A549 (cell line): ENCODE measurements around the gene TUBGCP5. TPM values are rescaled to one million over a fixed set of nuclear protein-coding genes. Genes with fewer than 3 reads are reported as not detected.

Experiments used
- ATAC-seq, 2 experiments: fragments of 200-7000 bp in 1 of 2; fragments of >200 bp in 1 of 2; cut with Nextera tagmentation in 1 of 2; cut with Tn5 transposase in 1 of 2; 3 replicates each; pipeline versions ENCODE4 v1.8.0 to v1.9.1; 2018 to 2020; ENCODE audit warnings: mild to moderate bottlenecking in 1 of 2, moderate library complexity in 1 of 2
- CTCF ChIA-PET: fragments of 300-600 bp; sonication (Branson Sonifier 250); formaldehyde crosslinking; extraction: SDS; loops from one replicate; lab custom pipeline; 2021; ENCODE audit warnings: antibody characterized with exemption, inconsistent platforms; lab: Yijun Ruan, JAX
- POLR2A ChIA-PET: fragments of 350-600 bp; formaldehyde crosslinking; extraction: SDS; loops from one replicate; lab custom pipeline; 2021; ENCODE audit warnings: antibody characterized with exemption, inconsistent platforms; lab: Yijun Ruan, JAX
- DNase-seq, 2 experiments: peaks; one replicate each; pipeline versions ENCODE4 v3.0.0 to v3.0.0-alpha.2; 2011 to 2016; ENCODE audit warnings: low read depth in 1 of 2, low spot score in 1 of 2
- FAIRE-seq: peaks from 2 replicates; lab custom pipeline; 2011; peaks lifted over from hg19 to GRCh38; lab: Jason Lieb, UNC
- H3K27ac ChIP-seq, 2 experiments: fragments of >200 bp; sonication (Bioruptor Twin); formaldehyde crosslinking; 3 replicates each; pipeline ENCODE4 v1.5.1; 2016 to 2017
- H3K4me1 ChIP-seq: fragments of >200 bp; sonication (Bioruptor Twin); formaldehyde crosslinking; 3 replicates; pipeline ENCODE4 v1.6.1; 2016
- H3K4me2 ChIP-seq: fragments of >200 bp; sonication (Bioruptor Twin); formaldehyde crosslinking; 3 replicates; pipeline ENCODE4 v1.6.1; 2016
- H3K4me3 ChIP-seq: fragments of >200 bp; sonication (Bioruptor Twin); formaldehyde crosslinking; 3 replicates; pipeline ENCODE4 v1.5.1; 2016
- H3K9me3 ChIP-seq: fragments of >200 bp; sonication (Bioruptor Twin); formaldehyde crosslinking; 3 replicates; pipeline ENCODE4 v1.6.1; 2016
- BHLHE40 ChIP-seq: IDR thresholded peaks from 2 replicates; pipeline ENCODE4 v1.6.1; 2012; ENCODE audit warnings: low read depth, low read length, inconsistent platforms
- CBX2 ChIP-seq: fragments of 200-600 bp; sonication (generic); IDR thresholded peaks from 2 replicates; pipeline ENCODE4 v1.6.1; 2016; ENCODE audit warnings: low read depth, mild to moderate bottlenecking, borderline replicate concordance
- CHD4 ChIP-seq: fragments of 200-600 bp; sonication (generic); IDR thresholded peaks from 2 replicates; pipeline ENCODE4 v1.6.1; 2016; ENCODE audit warnings: antibody characterized with exemption, mild to moderate bottlenecking, borderline replicate concordance
- EHMT2 ChIP-seq: fragments of 200-600 bp; sonication (generic); IDR thresholded peaks from 2 replicates; pipeline ENCODE4 v1.6.1; 2016; ENCODE audit warnings: antibody characterized with exemption, low read depth, mild to moderate bottlenecking, moderate library complexity
- EP300 ChIP-seq, 2 experiments: fragments of >200 bp; sonication (Bioruptor Twin); formaldehyde crosslinking; IDR thresholded peaks; 2 replicates in 1 of 2; 3 replicates in 1 of 2; pipeline ENCODE4 v1.6.1; 2016 to 2017
- ESRRA ChIP-seq: fragments of 150-350 bp; IDR thresholded peaks from 2 replicates; pipeline ENCODE4 v1.6.1; 2014; ENCODE audit warnings: mild to moderate bottlenecking, low read length, borderline replicate concordance
- FOXS1 ChIP-seq: fragments of 250-450 bp; sonication (Bioruptor Pico); IDR thresholded peaks from 2 replicates; pipeline ENCODE4 v1.5.0; 2020; ENCODE audit warnings: mild to moderate bottlenecking, moderate library complexity
- JUN ChIP-seq, 2 experiments: fragments of >200 bp; sonication (Bioruptor Twin); formaldehyde crosslinking; IDR thresholded peaks; 2 replicates in 1 of 2; 3 replicates in 1 of 2; pipeline ENCODE4 v1.6.1; 2016 to 2017
- KDM5A ChIP-seq: fragments of 200-600 bp; sonication (generic); IDR thresholded peaks from 2 replicates; pipeline ENCODE4 v1.6.1; 2016; ENCODE audit warnings: antibody characterized with exemption, mild to moderate bottlenecking
- MAFK ChIP-seq: fragments of 450-650 bp; IDR thresholded peaks from 2 replicates; pipeline ENCODE4 v1.6.1; 2014; ENCODE audit not compliant: partially characterized antibody
- MAZ ChIP-seq: fragments of 150-350 bp; IDR thresholded peaks from 2 replicates; pipeline ENCODE4 v1.6.1; 2014; ENCODE audit warnings: antibody characterized with exemption, low read depth, low read length, borderline replicate concordance
- NPAS2 ChIP-seq: fragments of 250-450 bp; sonication (Bioruptor Pico); IDR thresholded peaks from 2 replicates; pipeline ENCODE4 v1.8.0; 2022; ENCODE audit warnings: mild to moderate bottlenecking, moderate library complexity, borderline replicate concordance
- POLR2A ChIP-seq: IDR thresholded peaks from 2 replicates; pipeline ENCODE4 v1.6.1; 2012; ENCODE audit warnings: mild to moderate bottlenecking, low read length
- POLR2AphosphoS2 ChIP-seq: conservative IDR thresholded peaks from 2 replicates; pipeline ENCODE4 v1.6.1; 2012; ENCODE audit warnings: low read length, improper control_type of control experiment, inconsistent platforms
- RNF2 ChIP-seq: fragments of 200-600 bp; sonication (generic); IDR thresholded peaks from 2 replicates; pipeline ENCODE4 v1.6.1; 2016; ENCODE audit warnings: low read depth, mild to moderate bottlenecking, antibody characterized with exemption, moderate library complexity, borderline replicate concordance
- SMC3 ChIP-seq: fragments of >200 bp; sonication (Bioruptor Twin); formaldehyde crosslinking; IDR thresholded peaks from 3 replicates; pipeline ENCODE4 v1.6.1; 2018; ENCODE audit warnings: inconsistent platforms
- TFCP2L1 ChIP-seq: fragments of 250-450 bp; sonication (Bioruptor Pico); IDR thresholded peaks from 2 replicates; pipeline ENCODE4 v1.5.0; 2021; ENCODE audit warnings: mild to moderate bottlenecking
- ZC3H11A ChIP-seq: fragments of 450-650 bp; IDR thresholded peaks from 2 replicates; pipeline ENCODE4 v1.6.1; 2014; ENCODE audit warnings: antibody characterized with exemption, mild to moderate bottlenecking
- ZSCAN20 ChIP-seq: fragments of 250-450 bp; sonication (Bioruptor Pico); IDR thresholded peaks from 2 replicates; pipeline ENCODE4 v1.8.0; 2022; ENCODE audit warnings: mild to moderate bottlenecking, moderate library complexity
- WGBS: methylation state at CpG from one replicate; pipeline ENCODE4 v1.1.6; 2017; ENCODE audit errors: missing lambda C conversion rate; 5-methylcytosine and 5-hydroxymethylcytosine counted together
- polyA plus RNA-seq, 4 experiments: library from polyadenylated mRNA; depleted of rRNA in 3 of 4; stranded (reverse); fragments of >200 nt; fragmentation: RNase III in 1 of 4; extraction: RNeasy Plus Mini Kit Qiagen cat#74134 plus additional on column Dnase treatment in 1 of 4; gene quantifications; 2 replicates in 3 of 4; 3 replicates in 1 of 4; pipeline ENCODE4 v1.2.3, GENCODE V29; 2011 to 2017
- TF ChIP-seq, protein P1 (sequence below): IDR thresholded peaks from 2 replicates; pipeline ENCODE4 v1.6.1; 2012
- TF ChIP-seq, protein P2 (sequence below): fragments of 250-450 bp; sonication (Bioruptor Pico); IDR thresholded peaks from 2 replicates; pipeline ENCODE4 v1.5.0; 2020; ENCODE audit warnings: low read depth, mild to moderate bottlenecking, moderate library complexity
- TF ChIP-seq, protein P3 (sequence below): fragments of 150-350 bp; IDR thresholded peaks from 2 replicates; pipeline ENCODE4 v1.6.1; 2014; ENCODE audit warnings: low read depth, mild to moderate bottlenecking, low read length
- TF ChIP-seq, protein P4 (sequence below): fragments of 250-450 bp; sonication (Bioruptor Pico); IDR thresholded peaks from 2 replicates; pipeline ENCODE4 v1.5.0; 2021; ENCODE audit warnings: mild to moderate bottlenecking, moderate library complexity, borderline replicate concordance
- TF ChIP-seq, protein P5 (sequence below): fragments of >200 bp; sonication (Bioruptor Twin); formaldehyde crosslinking; IDR thresholded peaks from 2 replicates; pipeline ENCODE4 v1.6.1; 2016
- TF ChIP-seq, protein P6 (sequence below): fragments of 450-650 bp; IDR thresholded peaks from 2 replicates; pipeline ENCODE4 v1.6.1; 2014; ENCODE audit warnings: antibody characterized with exemption
- TF ChIP-seq, protein P7 (sequence below): fragments of >200 bp; sonication (Bioruptor Twin); formaldehyde crosslinking; IDR thresholded peaks from 3 replicates; pipeline ENCODE4 v1.6.1; 2016

The TUBGCP5 gene
- polyA plus RNA-seq, 2 of the 4 experiments (the other 2 are of a cell fraction): 26.3 to 41.0 TPM

DNA sequence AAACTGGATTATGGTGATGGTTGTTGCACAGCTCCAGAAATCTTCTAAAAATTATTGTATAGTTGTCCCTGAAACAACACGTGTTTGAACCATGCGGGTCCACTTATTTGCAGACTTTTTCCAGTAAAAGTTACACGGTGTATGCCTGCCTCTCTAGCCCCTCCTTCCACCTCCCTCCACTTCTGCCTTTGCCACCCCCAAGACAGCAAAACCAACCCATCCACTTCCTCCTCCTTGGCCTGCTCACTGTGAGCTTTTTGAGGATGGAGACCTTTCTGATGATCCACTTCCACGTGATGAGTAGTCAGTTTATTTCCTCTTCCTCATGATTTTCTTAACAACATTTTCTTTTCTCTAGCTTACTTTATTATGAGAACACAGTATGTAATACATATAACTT is 64.6 kb downstream of the TUBGCP5 start:
- no peak overlapping the region for H3K4me2 ChIP-seq
- FAIRE-seq (no peak), ATAC-seq (no peak), DNase-seq (no peak)
- no peak overlapping the region for H3K4me3 ChIP-seq
- peaks cover 11% of the 10 kb centered on the region; the same call in 1 of the 3 replicates for H3K9me3 ChIP-seq
- ChIA-PET CTCF (no interaction called here), POLR2A (no interaction called here)
- H3K27ac ChIP-seq: no peak overlapping the region
- no peak for TF ChIP-seq MAFK
- WGBS: 89% methylated on average over 4 of the region's 4 CpGs
- H3K4me1 ChIP-seq: peaks cover 5% of the 10 kb centered on the region

DNA sequence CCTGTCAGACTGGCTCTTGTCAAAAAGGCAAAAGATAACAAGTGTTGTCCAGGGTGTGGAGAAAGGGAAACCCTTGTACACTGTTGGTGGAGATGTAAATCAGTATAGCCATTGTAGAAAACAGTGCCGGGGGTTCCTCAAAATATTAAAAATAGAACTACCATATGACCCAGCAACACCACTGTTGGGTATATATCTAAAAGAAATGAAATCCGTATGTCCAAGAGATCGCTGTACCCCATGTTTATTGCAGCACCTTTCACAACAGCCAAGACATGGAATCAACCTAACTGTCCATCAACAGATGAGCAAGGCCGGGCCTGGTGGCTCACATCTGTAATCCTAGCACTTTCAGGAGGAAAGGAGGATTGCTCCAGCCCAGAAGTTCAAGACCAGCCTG is 65.4 kb downstream of the TUBGCP5 start:
- H3K4me1 ChIP-seq: peaks cover 5% of the 10 kb centered on the region
- DNase-seq (no peak), FAIRE-seq (no peak), ATAC-seq (no peak)
- POLR2A ChIA-PET: no interaction called here
- 83% methylated on average over 4 of the region's 4 CpGs for WGBS
- CTCF ChIA-PET: no interaction called here
- no peak overlapping the region for H3K4me2 ChIP-seq
- H3K9me3 ChIP-seq: peaks cover 15% of the 10 kb centered on the region; the same call in 1 of the 3 replicates
- TF ChIP-seq RNF2: no peak
- TF ChIP-seq TFCP2L1 (CRISPR knock-in tag): no peak
- no peak for TF ChIP-seq ESRRA
- TF ChIP-seq, protein P1, sequence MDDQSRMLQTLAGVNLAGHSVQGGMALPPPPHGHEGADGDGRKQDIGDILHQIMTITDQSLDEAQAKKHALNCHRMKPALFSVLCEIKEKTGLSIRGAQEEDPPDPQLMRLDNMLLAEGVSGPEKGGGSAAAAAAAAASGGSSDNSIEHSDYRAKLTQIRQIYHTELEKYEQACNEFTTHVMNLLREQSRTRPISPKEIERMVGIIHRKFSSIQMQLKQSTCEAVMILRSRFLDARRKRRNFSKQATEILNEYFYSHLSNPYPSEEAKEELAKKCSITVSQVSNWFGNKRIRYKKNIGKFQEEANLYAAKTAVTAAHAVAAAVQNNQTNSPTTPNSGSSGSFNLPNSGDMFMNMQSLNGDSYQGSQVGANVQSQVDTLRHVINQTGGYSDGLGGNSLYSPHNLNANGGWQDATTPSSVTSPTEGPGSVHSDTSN: no peak
- no peak for TF ChIP-seq EP300 (IDR thresholded peaks at IDR 0.05)
- no peak for TF ChIP-seq POLR2A
- no peak for TF ChIP-seq POLR2AphosphoS2
- no peak for TF ChIP-seq MAZ
- TF ChIP-seq EHMT2: no peak
- TF ChIP-seq, protein P2, sequence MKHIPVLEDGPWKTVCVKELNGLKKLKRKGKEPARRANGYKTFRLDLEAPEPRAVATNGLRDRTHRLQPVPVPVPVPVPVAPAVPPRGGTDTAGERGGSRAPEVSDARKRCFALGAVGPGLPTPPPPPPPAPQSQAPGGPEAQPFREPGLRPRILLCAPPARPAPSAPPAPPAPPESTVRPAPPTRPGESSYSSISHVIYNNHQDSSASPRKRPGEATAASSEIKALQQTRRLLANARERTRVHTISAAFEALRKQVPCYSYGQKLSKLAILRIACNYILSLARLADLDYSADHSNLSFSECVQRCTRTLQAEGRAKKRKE (CRISPR knock-in tag): no peak
- TF ChIP-seq, protein P3, sequence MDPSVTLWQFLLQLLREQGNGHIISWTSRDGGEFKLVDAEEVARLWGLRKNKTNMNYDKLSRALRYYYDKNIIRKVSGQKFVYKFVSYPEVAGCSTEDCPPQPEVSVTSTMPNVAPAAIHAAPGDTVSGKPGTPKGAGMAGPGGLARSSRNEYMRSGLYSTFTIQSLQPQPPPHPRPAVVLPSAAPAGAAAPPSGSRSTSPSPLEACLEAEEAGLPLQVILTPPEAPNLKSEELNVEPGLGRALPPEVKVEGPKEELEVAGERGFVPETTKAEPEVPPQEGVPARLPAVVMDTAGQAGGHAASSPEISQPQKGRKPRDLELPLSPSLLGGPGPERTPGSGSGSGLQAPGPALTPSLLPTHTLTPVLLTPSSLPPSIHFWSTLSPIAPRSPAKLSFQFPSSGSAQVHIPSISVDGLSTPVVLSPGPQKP: no peak
- TF ChIP-seq MAFK: no peak
- TF ChIP-seq, protein P4, sequence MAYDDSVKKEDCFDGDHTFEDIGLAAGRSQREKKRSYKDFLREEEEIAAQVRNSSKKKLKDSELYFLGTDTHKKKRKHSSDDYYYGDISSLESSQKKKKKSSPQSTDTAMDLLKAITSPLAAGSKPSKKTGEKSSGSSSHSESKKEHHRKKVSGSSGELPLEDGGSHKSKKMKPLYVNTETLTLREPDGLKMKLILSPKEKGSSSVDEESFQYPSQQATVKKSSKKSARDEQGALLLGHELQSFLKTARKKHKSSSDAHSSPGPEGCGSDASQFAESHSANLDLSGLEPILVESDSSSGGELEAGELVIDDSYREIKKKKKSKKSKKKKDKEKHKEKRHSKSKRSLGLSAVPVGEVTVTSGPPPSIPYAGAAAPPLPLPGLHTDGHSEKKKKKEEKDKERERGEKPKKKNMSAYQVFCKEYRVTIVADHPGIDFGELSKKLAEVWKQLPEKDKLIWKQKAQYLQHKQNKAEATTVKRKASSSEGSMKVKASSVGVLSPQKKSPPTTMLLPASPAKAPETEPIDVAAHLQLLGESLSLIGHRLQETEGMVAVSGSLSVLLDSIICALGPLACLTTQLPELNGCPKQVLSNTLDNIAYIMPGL (CRISPR knock-in tag): no peak
- no peak for TF ChIP-seq BHLHE40
- no peak for TF ChIP-seq FOXS1 (CRISPR knock-in tag)
- TF ChIP-seq JUN (IDR thresholded peaks at IDR 0.05): no peak
- TF ChIP-seq KDM5A: no peak
- TF ChIP-seq CHD4: no peak
- no peak overlapping the region for H3K27ac ChIP-seq
- no peak overlapping the region for H3K4me3 ChIP-seq

DNA sequence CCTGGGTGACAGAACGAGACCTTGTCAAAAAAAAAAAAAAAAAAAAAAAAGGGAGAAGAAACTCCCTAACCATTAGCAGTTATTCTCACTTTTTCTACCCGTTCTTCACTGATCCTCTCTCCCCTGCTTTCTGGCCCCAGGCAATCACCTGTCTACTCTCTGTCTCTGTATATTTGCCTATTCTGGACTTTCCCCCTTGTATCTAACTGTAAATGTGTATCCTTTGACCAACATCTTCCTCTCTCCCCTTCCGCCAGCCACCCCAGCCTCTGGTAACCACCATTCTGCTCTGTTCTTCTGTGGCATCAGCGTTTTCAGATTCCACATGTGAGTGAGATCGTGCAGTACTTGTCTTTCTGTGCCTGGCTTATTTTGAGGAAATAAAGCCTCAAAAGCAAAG is 66.1 kb downstream of the TUBGCP5 start:
- Histone ChIP-seq H3K4me2 (no peak overlapping the region), H3K27ac (no peak overlapping the region), H3K9me3 (peaks cover 15% of the 10 kb centered on the region; the same call in 1 of the 3 replicates), H3K4me3 (no peak overlapping the region), H3K4me1 (peaks cover 6% of the 10 kb centered on the region)
- ChIA-PET CTCF (no interaction called here), POLR2A (no interaction called here)
- ATAC-seq: no peak
- FAIRE-seq: no peak
- WGBS: 68% methylated on average over 5 of the region's 5 CpGs
- TF ChIP-seq SMC3 (no peak), CBX2 (no peak), ZC3H11A (no peak), ZSCAN20 (no peak), NPAS2 (CRISPR knock-in tag) (no peak), ESRRA (no peak)
- TF ChIP-seq, protein P5, sequence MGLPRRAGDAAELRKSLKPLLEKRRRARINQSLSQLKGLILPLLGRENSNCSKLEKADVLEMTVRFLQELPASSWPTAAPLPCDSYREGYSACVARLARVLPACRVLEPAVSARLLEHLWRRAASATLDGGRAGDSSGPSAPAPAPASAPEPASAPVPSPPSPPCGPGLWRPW: no peak
- TF ChIP-seq, protein P6, sequence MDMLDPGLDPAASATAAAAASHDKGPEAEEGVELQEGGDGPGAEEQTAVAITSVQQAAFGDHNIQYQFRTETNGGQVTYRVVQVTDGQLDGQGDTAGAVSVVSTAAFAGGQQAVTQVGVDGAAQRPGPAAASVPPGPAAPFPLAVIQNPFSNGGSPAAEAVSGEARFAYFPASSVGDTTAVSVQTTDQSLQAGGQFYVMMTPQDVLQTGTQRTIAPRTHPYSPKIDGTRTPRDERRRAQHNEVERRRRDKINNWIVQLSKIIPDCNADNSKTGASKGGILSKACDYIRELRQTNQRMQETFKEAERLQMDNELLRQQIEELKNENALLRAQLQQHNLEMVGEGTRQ: no peak
- TF ChIP-seq, protein P7, sequence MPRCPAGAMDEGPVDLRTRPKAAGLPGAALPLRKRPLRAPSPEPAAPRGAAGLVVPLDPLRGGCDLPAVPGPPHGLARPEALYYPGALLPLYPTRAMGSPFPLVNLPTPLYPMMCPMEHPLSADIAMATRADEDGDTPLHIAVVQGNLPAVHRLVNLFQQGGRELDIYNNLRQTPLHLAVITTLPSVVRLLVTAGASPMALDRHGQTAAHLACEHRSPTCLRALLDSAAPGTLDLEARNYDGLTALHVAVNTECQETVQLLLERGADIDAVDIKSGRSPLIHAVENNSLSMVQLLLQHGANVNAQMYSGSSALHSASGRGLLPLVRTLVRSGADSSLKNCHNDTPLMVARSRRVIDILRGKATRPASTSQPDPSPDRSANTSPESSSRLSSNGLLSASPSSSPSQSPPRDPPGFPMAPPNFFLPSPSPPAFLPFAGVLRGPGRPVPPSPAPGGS: no peak
- TF ChIP-seq, protein P4 (CRISPR knock-in tag): no peak
- no peak for DNase-seq
